HG02759 (cell line): Measurements from ENCODE around the gene LMNB1.
"Not testable (repeated sequence)": the region's sequence is repeated elsewhere in the genome, so short reads cannot be mapped to it uniquely, and the experiment has no call there.

Experiments used
- ATAC-seq: cut with Tn5 transposase; IDR thresholded peaks from one replicate; pipeline ENCODE4 v1.9.1; 2021; ENCODE audit warnings: mild to moderate bottlenecking, moderate library complexity; ENCODE audit not compliant: unreplicated experiment

LMNB1 gene

DNA sequence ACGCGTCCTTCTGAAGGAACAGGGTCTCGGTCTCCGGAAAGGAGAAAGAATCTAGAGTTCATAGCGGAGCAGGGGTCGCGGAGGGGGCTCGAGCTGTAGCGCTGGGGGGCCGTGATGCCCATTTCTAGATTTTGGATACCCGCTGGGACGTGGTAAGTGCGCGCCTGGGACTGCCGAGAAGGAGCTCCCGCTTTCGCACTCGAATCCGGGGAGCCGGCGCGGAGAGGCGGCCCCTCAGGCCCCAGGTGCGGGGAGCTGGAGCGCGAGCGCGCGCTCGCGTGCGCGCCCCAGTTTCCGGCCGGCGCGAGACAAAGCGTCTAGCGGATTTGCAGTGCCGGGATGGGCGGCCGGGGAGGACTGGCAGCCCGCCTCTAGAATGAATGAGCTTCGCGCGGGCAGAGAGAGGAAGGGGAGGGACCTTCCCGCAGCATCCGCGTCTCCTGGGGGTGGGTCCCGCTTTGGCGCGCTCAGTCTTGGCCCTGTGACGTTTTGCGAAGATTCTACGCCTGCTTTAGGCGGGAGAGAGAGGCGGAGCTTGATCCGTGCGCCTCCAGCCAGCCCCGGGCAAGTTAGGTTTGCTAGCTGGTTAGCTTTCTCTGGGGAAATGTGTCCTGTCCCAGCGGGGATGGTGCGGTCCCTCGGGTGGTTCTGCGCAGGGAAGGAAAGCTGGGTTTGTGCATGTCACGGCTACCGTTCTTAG is 1.2 kb downstream of the LMNB1 start:
- peak; percentile 64 for ATAC-seq

DNA sequence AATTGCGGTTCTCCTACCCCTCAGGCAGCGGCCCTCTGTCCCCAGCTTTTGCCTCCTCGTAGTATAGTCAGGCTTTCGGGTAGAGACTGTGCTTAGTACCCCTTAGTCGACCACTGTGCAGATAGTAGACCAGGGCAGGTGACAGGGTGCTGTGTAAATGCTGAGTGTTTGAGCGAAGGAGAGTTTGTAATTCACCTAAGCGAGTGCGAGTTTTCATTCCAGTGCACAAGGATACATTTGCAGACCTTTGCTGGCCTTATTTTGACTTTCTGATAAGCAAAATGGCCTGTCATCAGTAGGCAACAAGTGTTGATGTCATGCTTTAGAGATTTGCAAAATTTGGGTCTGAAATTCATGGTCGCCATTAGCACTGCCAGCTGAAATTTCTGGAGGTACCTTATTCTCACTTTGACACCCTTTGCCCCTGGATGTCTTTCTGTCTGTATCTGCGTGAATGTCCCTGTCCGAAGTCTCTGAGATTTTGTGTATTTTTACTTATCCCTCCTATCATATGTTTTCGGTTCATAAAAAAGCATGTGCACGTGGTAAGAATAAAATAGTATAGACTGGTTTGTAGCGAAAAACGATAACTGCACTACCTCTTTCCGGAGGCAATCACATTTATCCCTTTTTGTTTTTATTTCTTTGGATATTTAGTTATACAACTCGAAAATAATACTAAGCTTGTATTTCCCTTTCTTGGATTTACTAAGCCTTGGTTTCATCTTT is 1.9 kb downstream of the LMNB1 start:
- ATAC-seq: peak; percentile 3

DNA sequence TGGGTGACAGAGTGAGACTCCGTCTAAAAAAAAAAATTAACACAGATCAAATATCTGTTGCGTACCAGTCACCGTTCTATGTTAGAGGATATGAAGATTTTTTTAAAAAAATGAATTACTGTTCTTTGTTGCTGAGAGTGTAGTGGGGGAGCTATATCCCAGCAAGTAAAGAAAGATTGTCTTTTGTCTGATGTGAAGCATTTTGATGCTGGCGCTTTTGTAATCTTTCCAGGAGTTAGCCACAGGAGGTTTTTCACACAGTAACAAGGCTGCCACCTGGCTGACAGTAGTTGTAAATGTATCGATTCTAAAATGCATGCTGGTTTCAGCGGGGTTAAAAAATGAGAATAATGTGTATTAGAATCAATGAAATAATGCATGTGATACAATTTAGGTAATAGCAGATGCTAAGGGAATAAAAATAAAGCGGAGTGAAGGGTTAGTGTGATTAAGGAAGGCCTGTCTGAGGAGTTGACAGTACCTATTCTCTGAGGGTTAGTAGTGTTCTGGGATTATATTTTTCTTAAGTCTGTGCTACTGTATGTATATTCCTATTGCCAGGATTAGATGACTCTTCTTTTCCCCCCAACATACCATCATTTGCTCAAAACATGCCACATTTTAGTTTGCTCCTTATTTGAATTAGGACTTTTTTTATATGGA is 3.4 kb downstream of the LMNB1 start:
- ATAC-seq: no peak

DNA sequence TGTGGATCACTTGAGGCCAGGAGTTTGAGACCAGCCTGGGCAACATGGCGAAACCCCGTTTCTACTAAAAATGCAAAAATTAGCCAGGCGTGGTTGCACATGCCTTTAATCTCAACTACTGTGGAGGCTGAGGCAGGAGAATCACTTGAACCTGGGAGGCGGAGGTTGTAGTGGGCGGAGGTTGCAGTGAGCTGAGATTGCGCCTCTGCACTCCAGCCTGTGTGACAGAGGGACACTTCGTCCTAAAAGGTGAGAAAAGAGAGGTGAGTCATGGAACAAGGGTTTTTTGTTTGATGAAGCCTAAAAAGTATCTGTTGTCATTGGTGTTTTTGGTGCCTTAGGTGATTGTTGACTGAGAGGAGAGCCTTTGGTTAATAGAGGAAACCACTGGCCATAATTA is 11.5 kb downstream of the LMNB1 start:
- ATAC-seq: not testable (repeated sequence)

DNA sequence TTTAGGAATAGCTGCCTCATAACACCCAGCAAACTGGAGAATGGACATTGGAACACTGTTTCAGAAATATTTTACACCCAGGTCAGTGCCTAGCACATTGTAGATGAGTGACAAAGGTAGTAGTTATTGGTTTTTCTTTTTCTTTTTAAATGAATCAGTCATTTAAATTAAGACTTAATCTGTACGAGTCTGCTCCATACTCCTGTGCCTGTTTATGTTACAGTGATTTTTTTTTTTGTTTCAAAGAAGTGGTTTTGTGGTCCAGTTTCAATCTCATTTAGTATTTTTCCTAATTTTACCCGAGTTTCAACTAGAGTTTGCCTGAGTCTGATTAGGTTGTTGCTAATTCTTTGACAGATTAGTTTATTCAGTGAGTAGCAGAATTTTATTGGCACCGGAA is 16.2 kb downstream of the LMNB1 start:
- ATAC-seq: no peak

DNA sequence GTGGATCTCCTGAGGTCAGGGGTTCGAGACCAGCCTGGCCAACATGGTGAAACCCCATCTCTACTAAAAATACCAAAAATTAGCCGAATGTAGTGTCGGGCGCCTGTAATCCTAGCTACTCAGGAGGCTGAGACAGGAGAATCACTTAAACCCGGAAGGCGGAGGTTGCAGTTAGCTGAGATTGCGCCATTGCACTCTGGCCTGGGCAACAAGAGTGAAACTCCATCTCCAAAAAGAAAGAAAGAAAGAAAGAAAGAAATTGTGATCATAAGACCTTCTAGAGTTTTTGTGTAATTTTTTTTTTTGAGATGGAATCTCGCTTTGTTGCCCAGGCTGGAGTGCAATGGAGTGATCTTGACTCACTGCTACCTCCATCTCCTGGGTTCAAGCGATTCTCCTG is 16.7 kb downstream of the LMNB1 start:
- ATAC-seq: not testable (repeated sequence)

DNA sequence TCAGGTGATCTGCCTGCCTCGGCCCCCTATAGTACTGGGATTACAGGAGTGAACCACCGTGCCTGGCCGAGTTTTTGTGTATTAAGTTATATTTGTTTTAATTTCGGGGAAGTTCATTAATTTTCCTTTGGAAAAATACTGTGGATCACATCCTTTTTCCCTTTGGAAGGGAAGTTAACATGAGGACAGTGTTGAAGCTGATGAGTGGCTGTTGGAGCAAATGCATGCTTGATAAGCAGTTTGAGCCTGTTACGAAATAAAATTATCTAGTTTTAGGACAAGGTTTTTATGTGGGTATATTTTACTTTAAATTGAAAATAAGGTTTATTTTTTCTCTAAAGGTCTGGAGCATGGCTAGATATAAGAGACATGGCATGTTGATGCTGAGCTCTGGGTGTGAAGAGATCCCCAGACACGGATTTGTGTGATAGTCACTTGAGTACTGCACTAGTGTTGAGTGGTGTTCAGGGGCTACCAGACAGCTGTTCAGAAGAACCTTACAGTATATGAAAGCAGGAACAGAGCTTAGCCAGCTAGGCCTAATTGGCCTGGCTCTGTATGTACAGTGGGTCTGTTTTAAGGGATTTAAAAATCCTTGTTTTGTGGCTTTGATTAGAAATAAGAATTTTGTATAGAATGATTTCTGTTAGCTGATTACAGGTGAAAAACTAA is 17.4 kb downstream of the LMNB1 start:
- ATAC-seq: peak; percentile 46

DNA sequence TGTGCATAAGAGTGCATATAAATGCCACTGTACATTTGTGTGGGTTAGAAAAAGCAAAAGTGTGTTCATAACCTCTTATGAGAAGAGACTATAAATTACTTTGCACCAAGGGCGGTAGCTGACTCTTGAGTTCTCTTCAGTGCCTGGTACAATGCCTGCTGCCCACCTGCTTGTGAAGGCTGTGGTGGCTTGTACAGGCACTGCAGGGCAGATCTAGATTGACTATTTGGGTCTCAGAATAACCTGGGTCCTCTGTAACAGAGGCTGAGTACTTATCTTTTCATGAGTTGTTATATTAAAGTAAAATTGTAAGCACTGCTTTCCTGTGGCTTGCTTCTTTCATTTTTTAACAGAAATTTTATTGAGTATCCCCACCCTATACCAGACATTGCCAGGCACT is 22.8 kb downstream of the LMNB1 start:
- no peak for ATAC-seq

DNA sequence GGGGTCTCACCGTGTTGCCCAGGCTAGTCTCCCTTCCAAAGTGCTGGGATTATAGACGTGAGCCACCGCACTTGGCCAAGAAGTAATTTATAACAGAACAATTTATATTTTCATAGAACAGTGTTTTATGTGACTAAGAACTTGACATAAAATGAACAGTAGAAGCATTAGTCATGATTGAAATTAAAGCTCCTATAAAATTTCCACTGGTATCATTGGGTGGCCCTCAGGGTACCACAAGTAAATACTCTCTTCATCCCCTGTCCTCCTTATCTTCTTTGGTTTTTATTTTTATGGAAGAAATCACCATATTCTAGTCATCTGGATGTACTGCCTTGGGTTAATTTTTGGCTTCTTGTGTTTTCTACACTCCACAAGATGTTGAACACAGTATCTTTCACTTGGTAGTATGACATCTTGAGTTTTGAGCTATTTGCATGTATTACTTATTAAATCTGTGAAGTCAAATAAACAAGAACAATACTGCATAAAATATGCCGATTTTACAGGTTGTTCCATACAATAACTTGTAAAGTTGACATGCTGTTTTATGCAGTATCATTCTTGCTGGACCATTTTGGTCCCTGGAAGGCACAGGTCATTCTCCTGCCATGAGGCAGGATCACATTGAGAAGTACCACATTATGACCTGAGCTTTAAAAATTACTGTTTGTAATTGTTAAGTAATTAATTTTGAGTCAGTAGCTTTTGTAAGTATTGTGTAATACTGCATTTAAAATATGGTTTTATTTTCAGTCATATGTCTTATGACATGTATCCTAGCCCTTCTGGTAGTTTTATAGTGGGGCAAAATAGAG is 24.4 kb downstream of the LMNB1 start:
- ATAC-seq: peak; percentile 19

DNA sequence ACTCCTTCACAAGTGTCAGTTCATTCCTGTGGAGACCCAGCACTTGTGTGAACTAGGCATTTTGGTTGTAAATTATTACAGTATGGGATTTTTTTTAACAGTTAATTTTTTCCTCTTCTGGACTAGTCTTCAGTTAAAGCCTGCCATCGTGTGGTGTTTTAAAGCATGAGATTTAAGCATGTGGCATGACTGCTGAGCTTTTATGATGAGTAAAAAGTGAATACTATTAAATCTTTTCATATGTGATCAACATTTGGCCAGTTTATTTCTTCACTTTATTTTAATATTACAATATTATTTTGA is 25.0 kb downstream of the LMNB1 start:
- ATAC-seq: peak; percentile 49

DNA sequence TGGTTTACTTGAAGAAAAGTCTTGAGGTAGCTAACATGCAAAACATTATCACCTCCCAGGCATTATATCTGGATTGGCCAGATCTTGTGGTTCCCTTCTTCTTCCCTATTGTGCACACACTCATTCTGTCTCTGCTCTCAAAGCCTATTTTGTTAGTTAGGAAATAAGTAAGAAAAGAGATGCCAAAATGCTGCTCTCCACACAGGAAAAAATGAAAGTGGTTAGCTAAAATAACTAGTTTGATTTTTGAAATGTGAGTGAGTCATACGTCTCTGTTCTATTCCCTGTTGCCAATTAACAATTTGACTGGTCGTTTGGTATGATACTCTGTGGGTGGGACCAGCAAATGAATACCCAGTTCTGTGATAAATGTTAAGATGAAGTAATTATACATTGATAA is 28.1 kb downstream of the LMNB1 start:
- no peak for ATAC-seq

DNA sequence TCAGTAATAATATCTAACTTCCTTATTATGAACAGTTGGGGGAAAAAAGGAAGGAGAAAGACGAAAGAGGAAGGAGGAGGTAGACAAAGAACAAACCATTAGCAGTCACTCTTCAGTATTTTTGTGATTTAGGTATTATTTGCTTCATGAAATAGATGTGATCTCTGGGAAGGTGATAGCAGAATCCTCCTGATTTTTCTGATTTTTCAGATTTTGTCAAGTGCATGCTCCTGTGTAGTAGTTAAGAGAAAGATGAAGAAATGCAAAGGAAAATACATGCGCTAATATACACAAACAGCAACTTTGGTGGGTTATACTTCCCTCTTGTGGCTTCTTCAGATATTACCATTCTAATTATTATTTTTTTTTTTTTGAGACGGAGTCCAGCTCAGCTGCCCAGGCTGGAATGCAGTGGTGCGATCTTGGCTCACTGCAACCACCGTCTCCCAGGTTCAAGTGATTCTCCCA is 31.6 kb downstream of the LMNB1 start:
- ATAC-seq: no peak

DNA sequence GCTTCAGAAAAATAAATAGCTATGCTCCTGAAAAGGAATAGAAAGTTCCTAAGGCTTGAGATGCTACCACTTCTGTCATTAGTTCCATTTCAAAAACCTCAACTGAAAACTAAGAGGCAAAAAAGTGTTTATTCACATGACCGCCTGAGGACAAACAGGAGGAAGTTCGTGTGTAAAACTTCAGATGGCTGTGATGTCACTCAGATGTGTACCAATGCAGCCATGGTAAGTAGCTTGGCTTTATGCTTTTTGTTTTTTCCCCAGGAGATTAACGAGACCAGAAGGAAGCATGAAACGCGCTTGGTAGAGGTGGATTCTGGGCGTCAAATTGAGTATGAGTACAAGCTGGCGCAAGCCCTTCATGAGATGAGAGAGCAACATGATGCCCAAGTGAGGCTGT is 33.0 kb downstream of the LMNB1 start:
- no peak for ATAC-seq

DNA sequence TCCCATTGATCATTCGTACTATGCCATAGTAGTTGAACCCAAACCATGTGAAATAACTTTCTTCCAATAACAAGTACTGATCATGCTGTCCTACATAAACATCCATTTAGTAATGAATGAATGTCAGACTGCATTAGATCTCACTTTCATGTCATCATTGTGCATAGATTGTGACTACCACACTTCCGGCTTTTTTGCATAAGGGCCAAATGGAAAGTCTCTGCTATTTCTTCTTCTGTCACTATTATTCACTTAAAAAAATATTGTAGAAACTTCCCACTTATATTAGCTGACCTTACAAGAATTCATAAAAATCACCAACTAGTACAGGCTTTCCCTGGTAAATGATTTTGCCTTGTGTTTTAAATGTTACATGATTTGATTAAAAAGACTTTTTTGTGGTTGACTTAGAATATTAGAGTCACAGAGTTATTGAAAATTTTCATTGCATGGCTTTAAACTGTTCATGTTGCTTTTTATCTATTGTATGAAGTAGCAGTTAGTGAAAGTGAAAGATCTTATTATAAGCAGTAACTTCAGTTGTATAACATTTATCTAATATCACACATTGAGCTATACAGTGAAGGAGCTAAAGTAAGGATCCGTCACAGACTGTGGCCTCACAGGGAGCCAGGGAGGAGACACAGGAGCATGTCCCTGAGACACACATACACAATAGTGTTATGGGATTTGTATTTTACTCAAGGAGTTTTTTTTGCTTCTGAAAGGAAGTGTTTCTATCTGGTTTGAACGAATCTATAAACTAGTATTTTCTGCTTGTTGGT is 33.9 kb downstream of the LMNB1 start:
- no peak for ATAC-seq

DNA sequence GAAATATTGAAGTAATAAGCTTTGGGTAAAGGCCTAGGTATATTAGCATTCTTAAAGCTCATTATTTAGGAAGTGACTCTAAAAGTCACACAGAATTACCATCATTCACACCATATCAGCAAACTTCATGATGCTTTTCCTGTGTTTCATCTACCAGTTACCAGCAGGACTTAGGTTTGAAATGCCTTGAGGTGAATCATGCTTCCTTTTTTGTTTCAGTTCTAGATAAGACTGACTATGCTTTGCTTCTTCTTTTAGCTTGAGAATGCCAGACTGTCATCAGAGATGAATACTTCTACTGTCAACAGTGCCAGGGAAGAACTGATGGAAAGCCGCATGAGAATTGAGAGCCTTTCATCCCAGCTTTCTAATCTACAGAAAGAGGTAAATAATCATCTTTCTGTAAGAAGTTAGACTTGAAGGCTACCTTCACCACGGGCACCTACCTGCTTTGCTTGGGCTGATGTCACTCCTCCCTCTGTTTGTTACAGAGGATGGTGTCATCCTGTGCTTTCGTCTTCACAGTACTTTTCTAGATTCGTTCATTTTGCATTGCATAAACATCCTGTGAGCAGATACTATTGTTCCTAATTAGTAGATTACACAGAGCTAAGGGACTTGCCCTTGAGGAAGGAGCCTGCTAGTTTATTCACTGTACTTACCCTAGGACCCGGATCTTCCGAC is 34.7 kb downstream of the LMNB1 start:
- no peak for ATAC-seq

DNA sequence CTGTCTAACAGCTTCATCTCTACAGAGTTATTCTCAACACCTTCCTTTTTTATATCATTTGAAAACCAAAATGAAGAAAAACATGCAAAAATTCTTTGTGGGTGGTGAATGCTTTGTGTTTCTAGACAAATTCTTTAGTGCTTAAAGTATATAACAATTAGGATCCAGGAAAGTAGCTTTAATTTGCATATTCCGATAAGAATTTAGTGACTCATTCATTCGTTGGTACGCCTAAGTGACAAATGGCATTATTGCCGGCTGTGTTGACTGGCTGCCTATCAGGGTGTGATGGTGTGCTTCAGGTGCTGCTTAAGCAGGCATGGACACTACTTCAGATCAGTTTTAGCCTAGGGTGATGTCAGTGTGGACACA is 35.2 kb downstream of the LMNB1 start:
- no peak for ATAC-seq

DNA sequence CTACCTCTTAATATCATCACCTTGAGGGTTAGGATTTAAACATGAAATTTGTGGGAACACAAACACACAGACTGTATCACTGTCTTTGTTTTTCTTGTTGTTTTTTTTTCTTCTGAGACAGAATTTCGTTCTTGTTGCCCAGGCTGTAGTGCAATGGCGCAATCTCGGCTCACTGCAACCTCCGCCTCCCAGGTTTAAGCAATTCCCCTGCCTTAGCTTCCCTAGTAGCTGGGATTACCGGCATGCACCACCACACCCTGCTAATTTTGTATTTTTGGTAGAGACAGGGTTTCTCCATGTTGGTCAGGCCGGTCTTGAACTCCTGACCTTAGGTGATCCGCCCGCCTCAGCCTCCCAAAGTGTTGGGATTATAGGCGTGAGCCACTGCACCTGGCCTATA is 36.9 kb downstream of the LMNB1 start:
- ATAC-seq: not testable (repeated sequence)

DNA sequence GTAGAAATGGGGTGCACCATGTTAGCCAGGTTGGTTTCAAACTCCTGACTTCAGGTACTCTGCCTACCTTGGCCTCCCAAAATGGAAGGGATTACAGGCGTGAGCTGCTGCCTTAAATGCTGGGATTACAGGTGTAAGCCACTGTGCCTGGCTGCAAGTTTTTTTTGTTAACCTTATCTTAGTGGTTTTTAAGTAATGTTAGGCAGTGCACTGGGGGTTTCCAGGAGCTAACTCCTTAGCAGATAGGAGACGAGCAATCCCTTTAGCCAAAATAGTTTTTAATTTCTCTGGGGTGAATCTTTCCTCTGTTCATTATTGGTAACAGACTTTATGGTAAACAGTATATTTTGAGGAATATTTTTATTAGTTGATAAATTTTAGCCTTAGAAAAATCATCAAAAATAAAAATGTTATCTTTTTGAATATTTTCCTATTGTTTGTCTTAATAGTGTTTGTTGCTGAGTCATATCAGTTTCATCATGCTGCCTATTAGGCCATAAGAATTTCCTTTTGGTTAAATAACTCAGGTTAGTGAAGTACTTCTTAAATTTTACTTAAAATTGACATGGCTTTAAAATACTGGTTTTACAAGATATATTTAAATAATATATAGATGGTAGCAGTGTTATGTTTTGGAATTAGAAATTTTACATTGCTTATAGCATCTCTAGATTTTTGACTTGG is 37.9 kb downstream of the LMNB1 start:
- no peak for ATAC-seq

DNA sequence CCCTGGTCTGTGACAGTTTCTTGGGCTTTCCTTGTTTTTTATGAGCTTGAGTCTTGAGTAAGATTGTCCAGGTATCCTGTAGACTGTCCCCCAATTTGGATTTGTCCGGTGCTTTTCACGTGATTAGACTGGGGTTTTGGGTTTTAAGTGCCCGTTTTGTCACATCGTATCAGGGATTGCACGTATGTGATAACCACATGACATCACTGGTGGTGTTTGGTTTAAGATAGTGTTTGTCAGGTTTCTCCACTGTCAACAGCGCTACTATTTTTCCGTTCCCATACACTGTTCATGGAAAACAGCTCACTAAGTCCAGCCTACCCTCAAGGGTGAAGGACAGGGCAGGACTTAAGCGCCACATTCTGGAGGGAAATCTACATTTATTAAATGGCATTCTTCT is 39.7 kb downstream of the LMNB1 start:
- ATAC-seq: no peak
